ENCODE measurements around the gene IKZF3. TPM values are rescaled to one million over a fixed set of nuclear protein-coding genes. Genes with fewer than 3 reads are reported as not detected.

The IKZF3 gene
- total RNA-seq, 2 experiments from 2014 or later = 39.7 to 39.9 TPM

- Mint-ChIP-seq H3K4me1 (ENCODE audit: low read depth) (peaks cover 13% of the 10 kb centered on the region), H3K27me3 (no peaks in the 10 kb centered on the region), H3K9me3 (no peaks in the 10 kb centered on the region), H3K4me3 (no peak overlapping the region), H3K27ac (no peak overlapping the region), H3K36me3 (ENCODE audit: low read depth) (peaks cover 30% of the 10 kb centered on the region)
- DNase-seq = no peak
- Histone ChIP-seq H3K9me3 (ENCODE audit: control insufficient read depth in 1 of 2, insufficient read depth in 1 of 2, low read length in 2 of 2) (no peaks in the 10 kb centered on the region), H3K4me3 (ENCODE audit: low read length) (no peak overlapping the region), H3K36me3 (ENCODE audit: insufficient read depth, low read length) (peaks cover 30% of the 10 kb centered on the region), H3K27me3 (ENCODE audit: control insufficient read depth in 1 of 2, insufficient read depth in 2 of 2, low read length in 2 of 2) (no peaks in the 10 kb centered on the region), H3K27ac (ENCODE audit: low read depth in 1 of 2, low read length in 2 of 2) (no peak overlapping the region), H3K4me1 (ENCODE audit: insufficient read depth, low read length) (peaks cover 9% of the 10 kb centered on the region)
- intact Hi-C loops (cut with DNase I, micrococcal nuclease) = loop anchor here in 1 of 2 experiments (5.0 kb wide), 1 partner anchor 87 kb away; the partner anchor contains the start of gene STARD3
- no peak for TF ChIP-seq CTCF (IDR thresholded peaks at IDR 0.05)
- ChIA-PET CTCF (no interaction called here), POLR2A (interaction anchor here (0.8 kb wide), 1 partner anchor 37 kb away, joined by 3 read pairs; the partner anchor contains the start of gene PGAP3)
- ATAC-seq (ENCODE audit: poor library complexity) = no peak
Measured at GRCh38 chr17:39724731-39725130, 139.4 kb downstream of the IKZF3 start.

- no peak overlapping the region for H3K27ac Mint-ChIP-seq
- H3K27me3 Mint-ChIP-seq = no peaks in the 10 kb centered on the region
- no peaks in the 10 kb centered on the region for H3K4me1 ChIP-seq (ENCODE audit: insufficient read depth, low read length)
- no peak overlapping the region for H3K4me3 ChIP-seq (ENCODE audit: low read length)
- intact Hi-C loops (cut with DNase I, micrococcal nuclease) = no loop called here
- no peak for TF ChIP-seq CTCF (IDR thresholded peaks at IDR 0.05)
- H3K9me3 Mint-ChIP-seq = no peaks in the 10 kb centered on the region
- CTCF ChIA-PET = no interaction called here
- H3K4me3 Mint-ChIP-seq = no peak overlapping the region
- H3K27me3 ChIP-seq (ENCODE audit: control insufficient read depth in 1 of 2, insufficient read depth in 2 of 2, low read length in 2 of 2) = no peaks in the 10 kb centered on the region
- no peak overlapping the region for H3K27ac ChIP-seq (ENCODE audit: low read depth in 1 of 2, low read length in 2 of 2)
- ATAC-seq (ENCODE audit: poor library complexity) (no peak), DNase-seq (no peak)
- H3K4me1 Mint-ChIP-seq (ENCODE audit: low read depth) = peaks cover under 1% of the 10 kb centered on the region
- no peaks in the 10 kb centered on the region for H3K9me3 ChIP-seq (ENCODE audit: control insufficient read depth in 1 of 2, insufficient read depth in 1 of 2, low read length in 2 of 2)
- POLR2A ChIA-PET = no interaction called here
- H3K36me3 Mint-ChIP-seq (ENCODE audit: low read depth) = peaks cover 17% of the 10 kb centered on the region
- peaks cover 16% of the 10 kb centered on the region for H3K36me3 ChIP-seq (ENCODE audit: insufficient read depth, low read length)
Measured at GRCh38 chr17:39722965-39723848, 140.9 kb downstream of the IKZF3 start.

- CTCF ChIA-PET = no interaction called here
Measured at GRCh38 chr17:39722104-39722503, 142.0 kb downstream of the IKZF3 start.

More at GRCh38 chr17:39722104-39722503, 142.0 kb downstream of the IKZF3 start:
- POLR2A ChIA-PET = no interaction called here
- Mint-ChIP-seq H3K9me3 (no peaks in the 10 kb centered on the region), H3K36me3 (ENCODE audit: low read depth) (peaks cover 13% of the 10 kb centered on the region), H3K27me3 (no peaks in the 10 kb centered on the region), H3K4me1 (ENCODE audit: low read depth) (no peaks in the 10 kb centered on the region), H3K27ac (no peak overlapping the region), H3K4me3 (no peak overlapping the region)
- no peak for TF ChIP-seq CTCF (IDR thresholded peaks at IDR 0.05)
- Histone ChIP-seq H3K4me3 (ENCODE audit: low read length) (no peak overlapping the region), H3K4me1 (ENCODE audit: insufficient read depth, low read length) (no peaks in the 10 kb centered on the region), H3K36me3 (ENCODE audit: insufficient read depth, low read length) (peaks cover 5% of the 10 kb centered on the region), H3K9me3 (ENCODE audit: control insufficient read depth in 1 of 2, insufficient read depth in 1 of 2, low read length in 2 of 2) (no peaks in the 10 kb centered on the region), H3K27me3 (ENCODE audit: control insufficient read depth in 1 of 2, insufficient read depth in 2 of 2, low read length in 2 of 2) (no peaks in the 10 kb centered on the region), H3K27ac (ENCODE audit: low read depth in 1 of 2, low read length in 2 of 2) (no peak overlapping the region)
- DNase-seq (no peak), ATAC-seq (ENCODE audit: poor library complexity) (no peak)
- intact Hi-C loops (cut with DNase I, micrococcal nuclease) = no loop called here
